Smooth muscle cell of the pulmonary artery (primary cell): ENCODE results near the gene TREX2. TPM values are rescaled to one million over a fixed set of nuclear protein-coding genes. Genes with fewer than 3 reads are reported as not detected.

Experiments
- total RNA-seq: library from RNA; depleted of rRNA; stranded (reverse); fragments of >200 nt; gene quantifications from 2 replicates; pipeline ENCODE4 v1.2.3, GENCODE V29; 2014

TREX2 gene, protein sequence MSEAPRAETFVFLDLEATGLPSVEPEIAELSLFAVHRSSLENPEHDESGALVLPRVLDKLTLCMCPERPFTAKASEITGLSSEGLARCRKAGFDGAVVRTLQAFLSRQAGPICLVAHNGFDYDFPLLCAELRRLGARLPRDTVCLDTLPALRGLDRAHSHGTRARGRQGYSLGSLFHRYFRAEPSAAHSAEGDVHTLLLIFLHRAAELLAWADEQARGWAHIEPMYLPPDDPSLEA
- total RNA-seq: 1.7 and 1.9 TPM in 2 replicates

GRCh38 chrX:153445856-153446635, at the start of gene TREX2:
Gene TREX2, minus strand, starts transcription at chrX:153446056. Its CDS starts 626 bp downstream, at chrX:153445430.

DNA sequence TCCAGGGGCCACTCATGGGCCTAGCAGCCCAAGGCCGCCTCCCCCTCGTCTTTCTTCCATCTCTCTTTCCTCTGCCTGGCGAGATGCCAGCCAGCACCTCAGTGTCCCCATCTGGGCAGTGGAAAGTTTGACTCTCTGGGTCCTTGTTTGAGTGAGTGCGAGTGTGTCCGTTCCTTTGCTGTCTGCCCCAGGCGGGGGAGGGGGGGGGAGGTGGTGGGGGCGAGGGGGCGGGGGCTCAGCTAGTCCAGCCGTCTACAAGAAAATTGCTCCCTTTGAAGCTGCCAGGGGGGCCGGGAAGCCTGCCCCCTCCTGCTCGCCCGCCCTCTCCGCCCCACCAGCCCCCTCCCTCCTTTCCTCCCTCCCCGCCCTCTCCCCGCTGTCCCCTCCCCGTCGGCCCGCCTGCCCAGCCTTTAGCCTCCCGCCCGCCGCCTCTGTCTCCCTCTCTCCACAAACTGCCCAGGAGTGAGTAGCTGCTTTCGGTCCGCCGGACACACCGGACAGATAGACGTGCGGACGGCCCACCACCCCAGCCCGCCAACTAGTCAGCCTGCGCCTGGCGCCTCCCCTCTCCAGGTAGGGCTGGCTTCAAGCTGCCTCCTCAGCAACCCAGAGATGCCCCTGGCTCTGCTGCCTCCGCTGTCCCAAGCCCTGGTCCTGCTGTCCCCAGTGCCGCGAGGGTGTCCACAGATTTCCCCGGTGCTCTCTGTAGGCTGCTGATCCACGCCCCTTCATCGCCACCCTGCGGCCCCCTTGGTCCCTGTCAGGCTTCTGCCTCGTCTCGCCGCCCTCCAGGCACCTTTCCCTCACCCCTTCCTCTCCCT, 48.9 kb upstream of the TREX2 start, which contains the start of gene BGN:
Gene BGN (plus strand): TSS at position 440 of the 821 bp plus-strand sequence. CDS start 9,652 bp downstream, outside the sequence.

GRCh38 chrX:153470411-153471363, 24.8 kb upstream of the TREX2 start, which contains the start of gene HAUS7:
Gene HAUS7, minus strand, starts transcription at chrX:153470576. Its CDS starts 19 bp downstream, at chrX:153470557.

GRCh38 chrX:153411255-153411987, 34.4 kb downstream of the TREX2 start, which contains the start of gene ZFP92:
Gene ZFP92, plus strand, starts transcription at chrX:153411472. Its CDS starts 6,851 bp downstream, at chrX:153418323.

GRCh38 chrX:153401133-153401764, 44.6 kb downstream of the TREX2 start, which contains the start of gene PNMA6E:
Gene PNMA6E, minus strand, starts transcription at chrX:153401350. Its CDS starts 2,501 bp downstream, at chrX:153398849.

Other genes starting within 250 kb of the TREX2 start
- not detected in 2 replicates for gene PNMA6F, start 124.3 kb downstream of the TREX2 start, total RNA-seq
- 13.4 and 14.2 TPM in 2 replicates for gene ZNF275, start 111.9 kb downstream of the TREX2 start, total RNA-seq
- gene PNMA6E, start 44.7 kb downstream of the TREX2 start, total RNA-seq: not detected in 2 replicates
- gene ZFP92, start 34.6 kb downstream of the TREX2 start, total RNA-seq: 0.23 and 0.33 TPM in 2 replicates
- 13.8 and 25.0 TPM in 2 replicates for gene HAUS7, start 24.5 kb upstream of the TREX2 start, total RNA-seq
- 369 and 546 TPM in 2 replicates for gene BGN, start 48.9 kb upstream of the TREX2 start, total RNA-seq
- 0.07 and 0.20 TPM in 2 replicates for gene ATP2B3, start 71.6 kb upstream of the TREX2 start, total RNA-seq
- 14.3 and 25.2 TPM in 2 replicates for gene CCNQ, start 153.1 kb upstream of the TREX2 start, total RNA-seq
- gene DUSP9, start 201.1 kb upstream of the TREX2 start, total RNA-seq: not detected in 2 replicates
- gene PNCK, start 227.8 kb upstream of the TREX2 start, total RNA-seq: 0.72 and 3.1 TPM in 2 replicates
- gene SLC6A8, start 241.9 kb upstream of the TREX2 start, total RNA-seq: 31.0 and 56.2 TPM in 2 replicates